Activated B cell treated with CpG ODN at 0.5 μM for 24 hours (primary cell): ENCODE data around the gene PGP. TPM values are rescaled to one million over a fixed set of nuclear protein-coding genes. Genes with fewer than 3 reads are reported as not detected.

Experiments
- ATAC-seq: fragments of 200-7000 bp; cut with Tn5 transposase; one replicate; pipeline ENCODE4 v1.10.0; 2021; ENCODE audit warnings: low read depth, mild to moderate bottlenecking, moderate library complexity
- CTCF ChIA-PET: fragments of 350-600 bp; sonication (Branson Sonifier 250); formaldehyde crosslinking; loops from one replicate; lab custom pipeline; 2021; ENCODE audit warnings: antibody characterized with exemption; lab: Charles Lee
- POLR2A ChIA-PET: fragments of 350-600 bp; sonication (Branson Sonifier 250); formaldehyde crosslinking; loops from one replicate; lab custom pipeline; 2021; ENCODE audit warnings: antibody characterized with exemption; lab: Charles Lee
- DNase-seq: peaks from one replicate; pipeline ENCODE4 v3.0.0; 2022
- H3K27ac Mint-ChIP-seq: one replicate; pipeline ENCODE4 v1.8.0; 2020; ENCODE audit warnings: mixed read lengths
- H3K27me3 Mint-ChIP-seq: one replicate; pipeline ENCODE4 v1.8.0; 2021; ENCODE audit warnings: mixed read lengths
- H3K36me3 Mint-ChIP-seq: one replicate; pipeline ENCODE4 v1.8.0; 2021; ENCODE audit warnings: low read depth, mixed read lengths
- H3K4me1 Mint-ChIP-seq: one replicate; pipeline ENCODE4 v1.8.0; 2021; ENCODE audit warnings: mixed read lengths
- H3K4me3 Mint-ChIP-seq: one replicate; pipeline ENCODE4 v1.8.0; 2020; ENCODE audit warnings: mild to moderate bottlenecking, mixed read lengths
- H3K9me3 Mint-ChIP-seq: one replicate; pipeline ENCODE4 v1.8.0; 2020; ENCODE audit warnings: mixed read lengths
- intact Hi-C: fragments of 100-400 bp; cut with micrococcal nuclease; formaldehyde crosslinking; loops from one replicate; pipeline ENCODE4 v1.15.1; 2024
- total RNA-seq: library from RNA; stranded (reverse); gene quantifications from 2 replicates; pipeline ENCODE4 v1.2.3, GENCODE V29; 2022
- TF ChIP-seq, protein P1 (sequence below): fragments of 200-600 bp; IDR thresholded peaks from one replicate; pipeline ENCODE4 v1.8.0; 2022; ENCODE audit warnings: antibody characterized with exemption, mild to moderate bottlenecking

PGP gene
- total RNA-seq, 1 donor from 2014 or later = 10.4 TPM

DNA sequence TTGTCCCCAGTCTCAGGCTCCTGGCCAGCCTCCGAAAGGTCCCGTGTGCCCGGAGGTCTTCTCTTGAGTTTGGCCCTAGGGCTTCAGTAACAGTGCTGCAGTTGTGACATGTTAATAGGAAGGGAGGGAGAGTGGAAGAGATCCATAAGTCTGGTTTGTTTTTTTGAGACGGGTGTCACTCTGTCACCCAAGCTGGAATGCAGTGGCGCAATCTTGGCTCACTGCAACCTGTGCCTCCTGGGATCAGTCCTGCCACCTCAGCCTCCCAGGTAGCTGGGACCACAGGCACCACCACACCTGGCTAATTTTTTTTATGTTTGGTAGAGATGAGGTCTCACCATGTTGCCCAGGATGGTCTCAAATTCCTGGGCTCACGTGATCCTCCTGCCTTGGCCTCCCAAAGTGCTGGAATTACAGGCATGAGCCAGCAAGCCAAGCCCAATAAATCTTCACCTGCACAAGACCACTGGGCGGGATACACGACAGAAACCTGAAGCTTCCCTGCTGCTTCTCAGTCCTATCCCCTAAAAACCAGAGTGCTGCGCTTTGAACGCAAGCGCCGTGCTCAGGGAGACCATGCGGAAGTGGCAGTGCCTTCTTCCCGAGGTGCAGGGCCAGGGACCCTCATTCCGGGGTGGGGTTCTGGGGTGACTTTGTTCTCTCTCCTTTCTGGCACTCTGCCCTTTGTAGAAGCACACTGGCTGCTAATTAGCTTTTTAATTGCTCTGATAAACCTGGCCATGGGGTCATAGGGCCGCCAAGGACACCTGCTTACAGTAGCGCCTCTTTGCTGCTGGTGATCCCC lies 48.2 kb downstream of the PGP start:
- H3K27me3 Mint-ChIP-seq = no peaks in the 10 kb centered on the region
- DNase-seq (no peak), ATAC-seq (no peak)
- TF ChIP-seq, protein P1, sequence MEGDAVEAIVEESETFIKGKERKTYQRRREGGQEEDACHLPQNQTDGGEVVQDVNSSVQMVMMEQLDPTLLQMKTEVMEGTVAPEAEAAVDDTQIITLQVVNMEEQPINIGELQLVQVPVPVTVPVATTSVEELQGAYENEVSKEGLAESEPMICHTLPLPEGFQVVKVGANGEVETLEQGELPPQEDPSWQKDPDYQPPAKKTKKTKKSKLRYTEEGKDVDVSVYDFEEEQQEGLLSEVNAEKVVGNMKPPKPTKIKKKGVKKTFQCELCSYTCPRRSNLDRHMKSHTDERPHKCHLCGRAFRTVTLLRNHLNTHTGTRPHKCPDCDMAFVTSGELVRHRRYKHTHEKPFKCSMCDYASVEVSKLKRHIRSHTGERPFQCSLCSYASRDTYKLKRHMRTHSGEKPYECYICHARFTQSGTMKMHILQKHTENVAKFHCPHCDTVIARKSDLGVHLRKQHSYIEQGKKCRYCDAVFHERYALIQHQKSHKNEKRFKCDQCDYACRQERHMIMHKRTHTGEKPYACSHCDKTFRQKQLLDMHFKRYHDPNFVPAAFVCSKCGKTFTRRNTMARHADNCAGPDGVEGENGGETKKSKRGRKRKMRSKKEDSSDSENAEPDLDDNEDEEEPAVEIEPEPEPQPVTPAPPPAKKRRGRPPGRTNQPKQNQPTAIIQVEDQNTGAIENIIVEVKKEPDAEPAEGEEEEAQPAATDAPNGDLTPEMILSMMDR = no peak
- H3K4me3 Mint-ChIP-seq = no peak overlapping the region
- H3K9me3 Mint-ChIP-seq = no peaks in the 10 kb centered on the region
- H3K4me1 Mint-ChIP-seq = peaks cover 3% of the 10 kb centered on the region
- POLR2A ChIA-PET = interaction anchor here (3.6 kb wide), 1 partner anchor 11 kb away, joined by 14 read pairs; the partner anchor contains the start of gene TRAF7
- intact Hi-C loops = no loop called here
- CTCF ChIA-PET = no interaction called here
- peaks cover 16% of the 10 kb centered on the region for H3K36me3 Mint-ChIP-seq
- no peak overlapping the region for H3K27ac Mint-ChIP-seq

DNA sequence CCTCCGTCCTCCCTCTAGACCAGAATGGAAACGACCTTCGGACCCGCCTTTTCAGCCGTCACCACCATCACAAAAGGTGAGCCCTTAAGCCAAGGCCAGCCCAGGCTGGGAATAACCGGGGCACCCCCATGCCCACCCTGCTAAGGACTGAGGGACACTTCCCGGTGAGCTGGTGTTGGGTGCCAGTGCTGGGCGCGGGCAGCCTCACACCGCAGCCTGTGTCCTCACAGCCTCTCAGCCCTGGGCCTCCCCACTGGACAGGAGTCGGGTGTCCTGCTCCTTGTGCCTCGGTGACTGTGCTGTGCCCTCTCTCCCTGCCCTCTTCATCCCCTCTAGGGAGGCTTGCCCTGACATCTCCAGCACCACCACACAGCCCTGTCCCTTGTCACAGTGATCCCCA lies 48.8 kb downstream of the PGP start:
- ATAC-seq = no peak
- Mint-ChIP-seq H3K4me1 (peaks cover 6% of the 10 kb centered on the region), H3K36me3 (peaks cover 16% of the 10 kb centered on the region), H3K4me3 (no peak overlapping the region), H3K9me3 (no peaks in the 10 kb centered on the region), H3K27ac (no peak overlapping the region), H3K27me3 (no peaks in the 10 kb centered on the region)
- intact Hi-C loops = no loop called here
- TF ChIP-seq, protein P1 = no peak
- ChIA-PET POLR2A (interaction anchor here (3.6 kb wide), 1 partner anchor 10 kb away, joined by 14 read pairs; the partner anchor contains the start of gene TRAF7), CTCF (no interaction called here)
- DNase-seq = no peak

DNA sequence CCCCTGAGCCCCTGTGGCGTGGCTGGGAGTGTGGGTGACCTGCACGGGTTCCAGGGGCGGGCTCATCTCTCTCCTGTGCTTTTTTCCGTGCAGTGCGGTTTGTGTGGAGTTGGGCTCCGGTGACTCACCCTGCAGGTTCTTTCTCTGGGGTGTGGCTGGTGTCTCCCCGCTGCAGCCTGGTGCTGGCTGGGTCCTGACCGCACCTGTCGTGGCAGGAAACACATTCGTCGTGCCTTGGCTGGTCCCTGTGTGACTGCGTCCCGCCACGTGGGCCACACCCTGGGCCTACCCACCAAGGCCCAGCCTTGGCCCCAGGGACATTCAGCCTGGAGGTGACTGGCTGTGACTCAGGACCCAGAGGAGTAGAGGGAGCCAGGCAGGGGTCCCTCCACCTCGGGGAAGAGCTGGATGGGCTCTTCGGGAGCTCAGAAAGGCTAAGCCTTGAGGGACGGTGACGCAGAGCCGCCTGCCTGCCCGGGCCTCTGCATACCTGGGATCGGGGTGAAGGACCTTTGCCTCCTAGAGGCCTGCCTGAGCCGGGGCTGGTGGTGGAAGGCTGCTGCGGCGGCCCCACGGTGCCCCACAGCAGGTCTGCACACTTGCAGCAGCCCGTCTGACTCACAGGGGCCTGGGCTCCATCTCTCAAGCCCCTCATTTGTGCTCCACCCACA lies 51.3 kb downstream of the PGP start:
- peaks cover 14% of the 10 kb centered on the region for H3K36me3 Mint-ChIP-seq
- H3K27me3 Mint-ChIP-seq = no peaks in the 10 kb centered on the region
- H3K9me3 Mint-ChIP-seq = no peaks in the 10 kb centered on the region
- CTCF ChIA-PET = no interaction called here
- no peak for ATAC-seq
- no peak overlapping the region for H3K4me3 Mint-ChIP-seq
- H3K27ac Mint-ChIP-seq = no peak overlapping the region
- H3K4me1 Mint-ChIP-seq = peaks cover 19% of the 10 kb centered on the region
- DNase-seq = no peak
- POLR2A ChIA-PET = interaction anchor here (1.4 kb wide), 1 partner anchor 8 kb away, joined by 4 read pairs; the partner anchor contains the start of gene TRAF7
- intact Hi-C loops = no loop called here
- TF ChIP-seq, protein P1 = no peak

DNA sequence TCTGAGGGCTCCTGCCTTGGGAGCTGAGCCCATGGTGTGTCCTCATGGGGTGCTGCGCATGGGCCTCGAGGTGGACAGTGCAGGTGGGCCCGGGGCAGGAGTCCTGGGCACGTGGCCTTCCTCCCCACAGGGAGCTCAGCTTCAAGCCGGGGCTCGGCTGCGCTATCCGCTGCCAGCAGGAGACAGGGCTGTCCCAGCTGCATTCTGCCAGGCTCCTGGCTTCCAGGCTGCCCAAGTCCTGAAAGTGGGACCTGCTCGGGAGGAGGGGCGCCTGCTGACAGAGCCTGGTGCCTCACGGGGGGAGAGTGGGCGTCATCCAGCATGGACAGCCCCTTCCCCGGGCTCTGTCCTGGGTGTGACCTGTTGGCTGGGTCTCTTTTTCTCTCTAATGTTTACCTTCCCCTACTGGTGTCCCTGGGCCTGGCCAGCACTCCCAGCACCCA lies 51.9 kb downstream of the PGP start:
- no peaks in the 10 kb centered on the region for H3K9me3 Mint-ChIP-seq
- TF ChIP-seq, protein P1 = no peak
- peaks cover 24% of the 10 kb centered on the region for H3K4me1 Mint-ChIP-seq
- ATAC-seq (no peak), DNase-seq (no peak)
- no peak overlapping the region for H3K27ac Mint-ChIP-seq
- no peak overlapping the region for H3K4me3 Mint-ChIP-seq
- H3K27me3 Mint-ChIP-seq = no peaks in the 10 kb centered on the region
- CTCF ChIA-PET = no interaction called here
- intact Hi-C loops = no loop called here
- peaks cover 10% of the 10 kb centered on the region for H3K36me3 Mint-ChIP-seq
- POLR2A ChIA-PET = no interaction called here

DNA sequence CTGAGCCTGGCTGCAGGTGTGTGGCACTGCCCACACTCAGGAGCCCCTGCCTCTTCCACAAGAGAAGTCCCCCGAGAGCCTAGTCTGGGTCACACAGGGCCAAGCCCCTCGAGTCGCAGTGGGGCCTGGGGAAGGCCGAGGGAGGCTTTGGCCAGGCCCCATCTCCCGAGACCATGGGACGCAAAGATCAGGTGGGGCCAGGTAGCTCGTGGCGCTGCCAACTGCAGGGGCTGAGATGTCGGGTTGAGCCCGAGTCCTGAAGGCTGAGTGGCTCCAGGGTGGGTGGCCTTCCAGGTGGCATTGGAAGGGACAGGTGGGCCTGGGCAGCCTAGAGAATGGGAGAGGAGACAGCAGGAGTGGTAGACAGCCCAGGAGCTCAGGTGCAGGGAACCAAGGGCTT lies 52.7 kb downstream of the PGP start:
- POLR2A ChIA-PET = interaction anchor here (0.6 kb wide), 1 partner anchor 250 kb away, joined by 3 read pairs; no protein-coding TSS in a partner anchor
- Mint-ChIP-seq H3K36me3 (peaks cover 10% of the 10 kb centered on the region), H3K9me3 (no peaks in the 10 kb centered on the region), H3K4me1 (peaks cover 31% of the 10 kb centered on the region), H3K27ac (no peak overlapping the region), H3K27me3 (no peaks in the 10 kb centered on the region), H3K4me3 (no peak overlapping the region)
- ATAC-seq = no peak
- intact Hi-C loops = no loop called here
- no peak for DNase-seq
- TF ChIP-seq, protein P1 = no peak
- CTCF ChIA-PET = no interaction called here
